GM23248 (cell line): ENCODE results near the gene PIP4K2A.

Experiments
- EZH2 ChIP-seq: fragments of 200-600 bp; sonication (generic); IDR thresholded peaks from 2 replicates; pipeline ENCODE4 v1.6.1; 2018; ENCODE audit warnings: antibody characterized with exemption, mild to moderate bottlenecking; ENCODE audit not compliant: insufficient read depth, poor library complexity, severe bottlenecking
- EZH2phosphoT487 ChIP-seq: fragments of 200-600 bp; sonication (generic); IDR thresholded peaks from 2 replicates; pipeline ENCODE4 v1.6.1; 2018; ENCODE audit warnings: antibody characterized with exemption, moderate library complexity, mild to moderate bottlenecking, low read depth; ENCODE audit not compliant: insufficient read depth

DNA sequence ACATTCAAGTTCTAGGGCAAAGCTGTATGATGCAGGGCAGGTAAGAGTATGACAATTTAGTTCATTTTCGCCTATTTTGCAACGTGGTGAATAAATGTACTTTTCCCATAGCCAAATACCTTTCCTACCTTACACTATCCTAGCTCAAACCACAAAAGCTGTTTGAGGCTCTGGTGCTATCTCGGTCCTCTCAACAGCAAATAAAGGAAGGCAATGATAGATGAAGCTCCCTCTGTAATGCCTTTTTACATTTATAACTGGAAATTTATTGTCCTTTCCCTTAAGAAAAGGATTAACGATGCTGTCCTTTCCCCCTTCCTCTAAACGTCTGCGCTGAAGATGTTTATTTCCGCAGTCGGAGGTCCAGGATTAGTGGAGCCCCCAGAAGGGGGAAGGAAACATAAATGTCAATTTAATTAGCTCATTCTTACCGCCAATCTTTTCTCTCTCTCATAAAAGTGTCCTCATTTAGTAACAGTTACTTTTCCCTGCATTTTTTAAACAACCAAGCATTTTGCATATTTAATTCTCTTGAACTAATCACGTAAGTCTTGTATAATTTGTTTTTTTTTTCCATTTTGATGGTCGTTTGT is 114.6 kb downstream of the PIP4K2A start:
- TF ChIP-seq EZH2 (no peak), EZH2phosphoT487 (no peak)
